Measurements from ENCODE around the gene EPS15.

- TF ChIP-seq CTCF (IDR thresholded peaks at IDR 0.05) = no peak
- no peak for TF ChIP-seq POLR2A (IDR thresholded peaks at IDR 0.05)
- TF ChIP-seq EP300 (IDR thresholded peaks at IDR 0.05) = no peak
Measured at GRCh38 chr1:51516649-51517158, 2.4 kb downstream of the EPS15 start.

Data from ovary (tissue), 3 donors.